ENCODE results near the gene DGKH. TPM values are rescaled to one million over a fixed set of nuclear protein-coding genes. Genes with fewer than 3 reads are reported as not detected.

DGKH gene
- total and polyA plus RNA-seq, 10 of the 15 experiments (the other 5 are each of a cell fraction or from before 2014, with no cell fraction given), result 1.3 to 15.2 (median 7.3) TPM

DNA sequence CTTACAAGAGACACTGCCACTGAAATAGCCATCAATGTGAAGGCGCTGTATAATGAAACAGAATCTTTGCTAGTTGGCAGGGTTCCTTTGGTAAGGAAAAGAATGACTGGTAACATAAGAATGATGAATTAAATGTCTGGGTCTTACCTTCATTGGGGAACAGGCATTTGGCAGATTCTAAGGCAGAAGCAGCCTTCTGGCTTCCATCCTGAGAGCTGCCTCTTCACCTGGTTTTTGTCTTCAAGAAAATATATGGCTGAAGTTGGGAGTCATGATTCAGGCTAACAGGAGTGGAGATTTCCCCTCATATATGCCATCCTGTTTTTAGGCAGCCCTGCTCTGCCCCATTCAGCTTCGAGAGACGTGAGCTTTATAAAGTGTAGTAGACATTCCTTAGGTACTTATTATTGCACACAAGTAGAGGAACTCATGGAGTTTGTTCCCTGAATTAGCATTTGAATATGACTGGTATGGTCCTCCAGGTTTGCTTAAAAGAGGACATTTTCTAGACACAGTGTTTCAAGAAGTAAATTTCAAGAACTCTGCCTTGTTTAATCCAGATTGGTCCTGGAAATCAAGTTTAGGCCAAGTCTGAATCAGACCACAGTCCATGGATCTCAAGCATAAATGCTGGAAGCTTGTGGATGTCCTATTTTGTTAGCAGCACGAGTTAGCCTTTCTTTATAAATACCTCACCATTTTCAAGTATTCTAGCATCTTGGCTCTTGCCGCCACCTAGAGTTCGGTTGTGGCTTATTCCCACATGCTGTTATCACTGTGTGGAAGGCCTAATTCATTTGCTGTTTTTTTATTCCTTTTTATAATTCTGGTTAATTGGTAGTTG lies 167.4 kb downstream of the DGKH start:
- Histone ChIP-seq H3K4me1 (ENCODE audit: control insufficient read depth, insufficient read depth, low read length) (no peaks in the 10 kb centered on the region), H3K27me3 (replicated peaks in 1 of 2; ENCODE audit: control insufficient read depth in 2 of 2, insufficient read depth in 2 of 2, low read length in 1 of 2) (no peaks in the 10 kb centered on the region), H2AFZ (ENCODE audit: control insufficient read depth, low read depth, low read length) (no peak overlapping the region), H3K27ac (ENCODE audit: control insufficient read depth, insufficient read depth) (no peak overlapping the region), H3K79me2 (ENCODE audit: control insufficient read depth, insufficient read depth, low read length) (no peaks in the 10 kb centered on the region), H4K20me1 (ENCODE audit: control insufficient read depth, insufficient read depth) (no peaks in the 10 kb centered on the region), H3K9me3 (replicated peaks; ENCODE audit: control insufficient read depth, insufficient read depth, low read length) (no peaks in the 10 kb centered on the region), H3K4me2 (ENCODE audit: control insufficient read depth, insufficient read depth) (no peak overlapping the region), H3K36me3 (ENCODE audit: control insufficient read depth in 2 of 2, insufficient read depth in 2 of 2, low read length in 1 of 2) (peaks cover 0 to 10% of the 10 kb centered on the region in 2 experiments; a peak in 1 of 4 replicates), H3K4me3 (no peak overlapping the region), H3K9ac (ENCODE audit: control insufficient read depth, insufficient read depth, low read length) (no peak overlapping the region)
- no TSS peak for BruUV-seq (replicated peaks)
- SMC1A ChIA-PET (ENCODE audit: uncharacterized antibody, unreplicated experiment), result interaction anchor here (1.0 to 1.9 kb wide), 3 partner anchors 544 to 550 kb away, joined by 3 to 11 read pairs (median 3); no protein-coding TSS in a partner anchor
- DNase-seq (ENCODE audit: low read depth, low spot score) (peak; percentile 4), ATAC-seq (peak; percentile 85), FAIRE-seq (peak; percentile 52)
- RAD21 ChIA-PET (ENCODE audit: unreplicated experiment), result interaction anchor here (1.0 to 1.6 kb wide), 3 partner anchors 38 to 547 kb away, joined by 3 to 5 read pairs (median 5); no protein-coding TSS in a partner anchor
- 78% methylated on average over 6 of the region's 6 CpGs for WGBS (ENCODE audit: insufficient coverage, insufficient replicate concordance, low lambda C conversion rate, missing lambda C conversion rate)
- POLR2A ChIA-PET, result no interaction called here
- in situ Hi-C loops (cut with MboI), result no loop called here
- CTCF ChIA-PET, result interaction anchor here (0.7 to 3.7 kb wide), 7 partner anchors 19 to 550 kb away, joined by 3 to 21 read pairs (median 4); no protein-coding TSS in a partner anchor
- intact Hi-C loops (cut with micrococcal nuclease; ENCODE audit: unreplicated experiment), result loop anchor here (5.0 kb wide), 1 partner anchor 548 kb away; no protein-coding TSS in a partner anchor
- TF ChIP-seq, protein P1, sequence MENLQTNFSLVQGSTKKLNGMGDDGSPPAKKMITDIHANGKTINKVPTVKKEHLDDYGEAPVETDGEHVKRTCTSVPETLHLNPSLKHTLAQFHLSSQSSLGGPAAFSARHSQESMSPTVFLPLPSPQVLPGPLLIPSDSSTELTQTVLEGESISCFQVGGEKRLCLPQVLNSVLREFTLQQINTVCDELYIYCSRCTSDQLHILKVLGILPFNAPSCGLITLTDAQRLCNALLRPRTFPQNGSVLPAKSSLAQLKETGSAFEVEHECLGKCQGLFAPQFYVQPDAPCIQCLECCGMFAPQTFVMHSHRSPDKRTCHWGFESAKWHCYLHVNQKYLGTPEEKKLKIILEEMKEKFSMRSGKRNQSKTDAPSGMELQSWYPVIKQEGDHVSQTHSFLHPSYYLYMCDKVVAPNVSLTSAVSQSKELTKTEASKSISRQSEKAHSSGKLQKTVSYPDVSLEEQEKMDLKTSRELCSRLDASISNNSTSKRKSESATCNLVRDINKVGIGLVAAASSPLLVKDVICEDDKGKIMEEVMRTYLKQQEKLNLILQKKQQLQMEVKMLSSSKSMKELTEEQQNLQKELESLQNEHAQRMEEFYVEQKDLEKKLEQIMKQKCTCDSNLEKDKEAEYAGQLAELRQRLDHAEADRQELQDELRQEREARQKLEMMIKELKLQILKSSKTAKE (IDR thresholded peaks at IDR 0.05; ENCODE audit: low read depth, poor library complexity, severe bottlenecking), result no peak
- TF ChIP-seq MEF2A (IDR thresholded peaks at IDR 0.05; ENCODE audit: insufficient read depth, low read depth, low read length) (no peak), RAD21 (IDR thresholded peaks at IDR 0.05; ENCODE audit: insufficient read depth, low read depth, low read length) (peak; percentile 72), POLR2A (IDR thresholded peaks at IDR 0.05; ENCODE audit: low read depth, low read length) (no peak), PAX5 (IDR thresholded peaks at IDR 0.05; ENCODE audit: borderline replicate concordance, low read depth, low read length) (no peak), SREBF1 (IDR thresholded peaks at IDR 0.05; ENCODE audit: low read length) (no peak), RUNX3 (IDR thresholded peaks at IDR 0.05; ENCODE audit: low read length) (peak; percentile 44; the same call in 1 of the 2 replicates), ZNF24 (IDR thresholded peaks at IDR 0.05) (no peak), JUND (IDR thresholded peaks at IDR 0.05; ENCODE audit: low read depth, low read length) (no peak), HSF1 (IDR thresholded peaks at IDR 0.05; ENCODE audit: low read depth, low read length) (no peak), RAD51 (IDR thresholded peaks at IDR 0.05) (no peak), NFIC (IDR thresholded peaks at IDR 0.05; ENCODE audit: low read depth, low read length) (no peak), BMI1 (IDR thresholded peaks at IDR 0.05; ENCODE audit: borderline replicate concordance) (no peak), HDAC2 (IDR thresholded peaks at IDR 0.05) (no peak), SPI1 (IDR thresholded peaks at IDR 0.05; ENCODE audit: borderline replicate concordance, insufficient read depth, low read depth, low read length) (no peak)
- TF ChIP-seq, protein P2, sequence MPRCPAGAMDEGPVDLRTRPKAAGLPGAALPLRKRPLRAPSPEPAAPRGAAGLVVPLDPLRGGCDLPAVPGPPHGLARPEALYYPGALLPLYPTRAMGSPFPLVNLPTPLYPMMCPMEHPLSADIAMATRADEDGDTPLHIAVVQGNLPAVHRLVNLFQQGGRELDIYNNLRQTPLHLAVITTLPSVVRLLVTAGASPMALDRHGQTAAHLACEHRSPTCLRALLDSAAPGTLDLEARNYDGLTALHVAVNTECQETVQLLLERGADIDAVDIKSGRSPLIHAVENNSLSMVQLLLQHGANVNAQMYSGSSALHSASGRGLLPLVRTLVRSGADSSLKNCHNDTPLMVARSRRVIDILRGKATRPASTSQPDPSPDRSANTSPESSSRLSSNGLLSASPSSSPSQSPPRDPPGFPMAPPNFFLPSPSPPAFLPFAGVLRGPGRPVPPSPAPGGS (IDR thresholded peaks at IDR 0.05; ENCODE audit: borderline replicate concordance, insufficient read depth, low read depth, low read length, poor library complexity, severe bottlenecking), result no peak
